Esophagus (tissue), 2 donors: ENCODE measurements around the gene C2. TPM values are rescaled to one million over a fixed set of nuclear protein-coding genes. Genes with fewer than 3 reads are reported as not detected.

Source experiments
- H3K27ac ChIP-seq, 2 donors: one replicate each; pipeline ENCODE4 v1.5.1; 2013; ENCODE audit warnings: low read depth in 2 of 2, mild to moderate bottlenecking in 2 of 2, inconsistent platforms in 1 of 2, low read length in 1 of 2, moderate library complexity in 1 of 2
- H3K27me3 ChIP-seq, 2 donors: one replicate each; pipeline ENCODE4 v1.6.1; 2013; ENCODE audit warnings: low read length in 2 of 2, control low read depth in 1 of 2, mild to moderate bottlenecking in 1 of 2; ENCODE audit not compliant: insufficient read depth in 2 of 2, control insufficient read depth in 1 of 2
- H3K36me3 ChIP-seq, 2 donors: one replicate each; pipeline ENCODE4 v1.6.1; 2013; ENCODE audit warnings: low read length in 1 of 2; ENCODE audit not compliant: control insufficient read depth in 2 of 2, insufficient read depth in 2 of 2
- H3K4me1 ChIP-seq, 2 donors: one replicate each; pipeline ENCODE4 v1.6.1; 2013; ENCODE audit warnings: low read length in 1 of 2; ENCODE audit not compliant: control insufficient read depth in 2 of 2, insufficient read depth in 2 of 2
- H3K4me3 ChIP-seq, 2 donors: one replicate each; pipeline ENCODE4 v1.5.1; 2013; ENCODE audit warnings: low read length in 2 of 2, mild to moderate bottlenecking in 2 of 2, low read depth in 1 of 2, moderate library complexity in 1 of 2
- H3K9me3 ChIP-seq, 2 donors: one replicate each; pipeline ENCODE4 v1.6.1; 2013; ENCODE audit warnings: mild to moderate bottlenecking in 2 of 2, low read depth in 1 of 2, low read length in 1 of 2, moderate library complexity in 1 of 2; ENCODE audit not compliant: control insufficient read depth in 2 of 2, insufficient read depth in 1 of 2
- WGBS, 2 donors: extraction: QIAGEN DNeasy Blood & Tissue Kit; methylation state at CpG; one replicate each; pipeline ENCODE4 v1.1.7; 2013; 5-methylcytosine and 5-hydroxymethylcytosine counted together
- polyA plus RNA-seq, 2 donors: library from polyadenylated mRNA; stranded (reverse); fragments of 200-250 nt; gene quantifications; one replicate each; pipeline ENCODE4 v1.2.3, GENCODE V29; 2013
- donor health status: healthy with polysubstance abuse.
- donor health status: Bipolar disorder and iron deficiency.

C2 gene
- polyA plus RNA-seq, 2 donors, result 1.2 to 1.3 TPM

DNA sequence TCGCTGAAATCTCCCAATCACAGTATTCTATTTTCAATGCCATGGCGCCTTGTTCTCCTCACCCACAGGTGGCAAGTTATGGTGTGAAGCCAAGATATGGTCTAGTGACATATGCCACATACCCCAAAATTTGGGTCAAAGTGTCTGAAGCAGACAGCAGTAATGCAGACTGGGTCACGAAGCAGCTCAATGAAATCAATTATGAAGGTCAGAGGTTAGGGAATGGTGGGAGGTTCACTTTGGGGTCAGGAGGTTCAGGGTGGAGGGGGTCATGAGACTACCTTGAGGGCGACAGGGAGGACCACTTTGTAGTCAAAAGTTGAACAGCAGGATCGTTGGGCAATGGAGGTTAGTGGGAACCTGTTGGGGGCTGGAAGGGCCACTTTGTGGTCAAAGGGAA, 20.8 kb downstream of the C2 start:
- no peak overlapping the region for H3K4me3 ChIP-seq
- peaks cover 5 to 12% of the 10 kb centered on the region in 2 donors for H3K36me3 ChIP-seq
- 78 to 88% methylated on average over 5 of the region's 5 CpGs for WGBS, 2 donors
- no peaks in the 10 kb centered on the region for H3K27me3 ChIP-seq
- no peaks in the 10 kb centered on the region for H3K9me3 ChIP-seq
- peaks cover 0 to 20% of the 10 kb centered on the region in 2 donors for H3K4me1 ChIP-seq
- H3K27ac ChIP-seq, result no peak overlapping the region

DNA sequence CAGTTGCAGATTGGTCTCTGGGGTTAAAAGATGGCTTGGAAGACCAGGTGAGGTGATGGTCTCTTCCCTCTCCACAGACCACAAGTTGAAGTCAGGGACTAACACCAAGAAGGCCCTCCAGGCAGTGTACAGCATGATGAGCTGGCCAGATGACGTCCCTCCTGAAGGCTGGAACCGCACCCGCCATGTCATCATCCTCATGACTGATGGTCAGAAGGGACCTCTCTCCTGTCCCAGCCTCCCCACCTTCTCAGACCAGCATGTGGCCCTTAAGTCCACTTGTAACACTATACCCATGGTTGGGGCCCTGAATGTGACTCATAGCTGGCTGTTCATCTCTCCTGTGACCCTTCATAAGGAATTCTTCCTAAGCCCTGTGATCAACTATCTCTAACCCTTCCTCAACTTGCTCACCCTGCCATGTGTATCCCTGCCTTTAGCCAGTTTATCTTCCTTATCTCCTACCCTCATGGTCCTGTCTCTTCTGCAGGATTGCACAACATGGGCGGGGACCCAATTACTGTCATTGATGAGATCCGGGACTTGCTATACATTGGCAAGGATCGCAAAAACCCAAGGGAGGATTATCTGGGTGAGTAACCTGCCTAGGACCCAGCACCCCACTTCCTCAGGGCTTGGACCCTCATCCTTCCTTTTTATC, 21.4 kb downstream of the C2 start:
- WGBS, 2 donors, result 69 to 77% methylated on average over 6 of the region's 6 CpGs
- no peak overlapping the region for H3K4me3 ChIP-seq
- no peaks in the 10 kb centered on the region for H3K27me3 ChIP-seq
- H3K27ac ChIP-seq, result no peak overlapping the region
- H3K4me1 ChIP-seq, result peaks cover 0 to 20% of the 10 kb centered on the region in 2 donors
- H3K9me3 ChIP-seq, result no peaks in the 10 kb centered on the region
- peaks cover 10 to 15% of the 10 kb centered on the region in 2 donors for H3K36me3 ChIP-seq

DNA sequence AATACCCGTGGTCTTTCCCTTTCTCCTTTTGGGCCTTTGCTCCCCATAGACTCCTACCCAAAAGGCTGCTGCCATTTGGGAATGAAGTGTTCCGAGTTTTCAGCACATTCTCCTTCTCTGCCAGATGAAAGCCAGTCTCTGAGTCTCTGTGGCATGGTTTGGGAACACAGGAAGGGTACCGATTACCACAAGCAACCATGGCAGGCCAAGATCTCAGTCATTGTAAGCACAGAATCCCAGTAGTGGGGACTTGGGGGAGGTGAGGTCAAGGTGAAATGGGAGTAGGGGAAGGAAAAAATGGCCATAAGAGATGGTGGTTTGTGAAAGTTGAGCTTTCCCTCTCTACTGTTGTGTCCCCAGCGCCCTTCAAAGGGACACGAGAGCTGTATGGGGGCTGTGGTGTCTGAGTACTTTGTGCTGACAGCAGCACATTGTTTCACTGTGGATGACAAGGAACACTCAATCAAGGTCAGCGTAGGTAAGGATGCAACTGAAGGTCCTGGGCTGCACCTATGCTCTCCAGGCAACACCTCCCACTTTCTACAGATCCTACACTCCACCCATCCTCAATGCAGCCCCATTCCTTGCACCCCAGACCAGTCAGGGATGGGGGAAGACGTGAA, 22.5 kb downstream of the C2 start:
- Histone ChIP-seq H3K9me3 (no peaks in the 10 kb centered on the region), H3K27me3 (no peaks in the 10 kb centered on the region), H3K36me3 (peaks cover 18 to 22% of the 10 kb centered on the region in 2 donors), H3K27ac (no peak overlapping the region), H3K4me3 (no peak overlapping the region), H3K4me1 (peaks cover 0 to 14% of the 10 kb centered on the region in 2 donors)
- 86 to 90% methylated on average over 7 of the region's 7 CpGs for WGBS, 2 donors

DNA sequence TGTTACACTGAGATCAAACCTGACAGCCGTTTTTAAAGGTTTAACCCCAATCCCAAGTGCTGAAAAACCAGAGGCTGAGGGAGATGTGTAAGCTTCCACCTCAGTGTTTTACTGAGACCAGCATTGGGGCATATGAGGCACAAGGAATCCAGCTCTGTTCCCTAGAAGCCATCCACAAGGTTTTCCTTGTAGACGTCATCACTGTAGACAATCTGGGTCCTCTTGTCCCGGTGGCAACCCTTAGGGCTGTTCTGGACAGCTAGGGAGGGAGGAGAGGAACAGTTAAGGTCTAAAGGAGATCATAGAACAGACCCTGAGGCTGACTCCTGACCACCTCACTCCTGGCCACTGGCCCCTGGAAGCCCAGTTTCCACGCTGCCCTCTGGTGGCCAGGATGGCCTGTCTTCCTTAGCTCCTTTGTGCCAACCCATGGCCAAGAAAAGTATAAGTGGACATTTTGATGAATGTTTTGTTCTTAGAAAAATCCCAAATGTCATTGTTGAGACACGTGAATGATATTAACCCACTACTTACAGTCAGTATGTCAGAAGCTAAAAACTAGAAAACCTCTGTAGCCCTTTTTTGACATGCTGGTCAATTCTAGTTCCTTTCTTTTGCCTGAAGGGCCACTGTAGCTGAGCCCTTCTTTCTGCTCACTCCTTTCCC, 24.8 kb downstream of the C2 start:
- H3K27ac ChIP-seq, result peak overlapping the region in 1 of 2 donors; percentile 14
- no peaks in the 10 kb centered on the region for H3K27me3 ChIP-seq
- H3K4me1 ChIP-seq, result no peaks in the 10 kb centered on the region
- H3K36me3 ChIP-seq, result peaks cover 25 to 30% of the 10 kb centered on the region in 2 donors
- H3K9me3 ChIP-seq, result no peaks in the 10 kb centered on the region
- no peak overlapping the region for H3K4me3 ChIP-seq
- WGBS, 2 donors, result 49% methylated on average over 5 of the region's 5 CpGs

DNA sequence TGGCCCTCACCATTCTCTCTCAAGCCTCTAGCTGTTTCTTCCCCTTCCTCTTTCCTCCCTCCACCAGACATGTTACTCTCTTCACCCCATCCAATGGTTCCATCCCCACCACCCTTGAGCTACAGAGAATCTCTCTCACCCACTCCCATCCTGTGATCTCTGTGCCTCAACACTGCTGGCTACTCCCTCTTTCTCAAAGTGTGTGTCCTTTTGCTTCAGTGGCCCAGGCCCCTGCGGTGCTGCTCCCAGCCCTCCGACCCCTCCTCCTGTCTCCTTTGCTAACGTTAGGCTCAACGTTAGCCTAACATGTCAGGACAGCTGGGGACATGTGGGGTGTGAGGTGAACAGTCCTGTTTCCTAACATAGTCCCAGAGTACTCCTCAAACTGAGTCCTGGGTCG, 25.4 kb downstream of the C2 start:
- 62 to 70% methylated on average over 5 of the region's 5 CpGs for WGBS, 2 donors
- no peaks in the 10 kb centered on the region for H3K4me1 ChIP-seq
- H3K4me3 ChIP-seq, result no peak overlapping the region
- H3K27ac ChIP-seq, result no peak overlapping the region
- no peaks in the 10 kb centered on the region for H3K9me3 ChIP-seq
- H3K27me3 ChIP-seq, result no peaks in the 10 kb centered on the region
- H3K36me3 ChIP-seq, result peaks cover 25 to 30% of the 10 kb centered on the region in 2 donors

DNA sequence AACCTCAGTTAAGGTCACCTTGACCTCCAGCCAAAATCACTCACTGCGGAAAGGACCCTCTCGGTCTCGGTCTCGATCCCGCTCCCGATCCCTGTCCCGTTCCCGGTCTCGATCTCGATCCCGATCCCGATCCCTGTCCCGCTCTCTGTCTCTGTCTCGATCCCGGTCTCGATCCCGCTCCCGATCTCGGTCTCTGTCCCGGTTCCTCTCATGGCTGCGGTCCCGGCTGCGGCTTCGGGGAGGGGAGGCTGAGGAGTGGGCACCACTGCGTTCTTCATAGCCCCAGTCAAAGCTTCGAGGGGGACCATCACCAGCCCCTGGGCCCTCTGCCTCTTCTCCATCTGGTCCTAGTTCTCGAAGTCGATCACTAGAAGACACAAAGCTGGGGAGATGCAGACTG, 27.0 kb downstream of the C2 start:
- Histone ChIP-seq H3K9me3 (no peaks in the 10 kb centered on the region), H3K4me1 (peaks cover 0 to 6% of the 10 kb centered on the region in 2 donors), H3K4me3 (no peak overlapping the region), H3K36me3 (peaks cover 25 to 30% of the 10 kb centered on the region in 2 donors), H3K27ac (no peak overlapping the region), H3K27me3 (no peaks in the 10 kb centered on the region)
- 96 to 97% methylated on average over 28 of the region's 28 CpGs for WGBS, 2 donors

DNA sequence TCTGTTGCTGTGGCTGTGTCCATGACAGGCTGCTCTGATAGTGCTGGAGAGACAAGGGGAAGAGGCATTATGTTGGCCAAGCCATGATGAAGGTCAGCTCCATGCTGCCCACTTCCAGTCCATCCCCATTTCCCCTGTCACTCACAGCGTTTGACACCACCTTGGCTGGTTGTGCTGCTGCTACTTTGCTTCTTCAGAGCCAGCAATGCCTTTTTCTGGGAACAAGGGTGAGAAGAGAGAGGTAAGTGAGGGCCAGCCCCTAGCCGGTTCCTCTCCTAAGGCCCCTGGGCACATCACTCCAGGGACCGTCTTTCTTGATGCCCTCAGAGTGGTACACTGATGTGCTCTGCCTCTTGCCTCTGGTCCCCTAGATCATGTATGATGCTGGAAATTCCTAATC, 29.3 kb downstream of the C2 start:
- H3K27ac ChIP-seq, result no peak overlapping the region
- H3K4me1 ChIP-seq, result peaks cover 3 to 10% of the 10 kb centered on the region in 2 donors
- no peaks in the 10 kb centered on the region for H3K9me3 ChIP-seq
- WGBS, 2 donors, result 61 to 93% methylated on average over 3 of the region's 3 CpGs
- H3K4me3 ChIP-seq, result no peak overlapping the region
- H3K27me3 ChIP-seq, result no peaks in the 10 kb centered on the region
- peaks cover 25 to 34% of the 10 kb centered on the region in 2 donors for H3K36me3 ChIP-seq

DNA sequence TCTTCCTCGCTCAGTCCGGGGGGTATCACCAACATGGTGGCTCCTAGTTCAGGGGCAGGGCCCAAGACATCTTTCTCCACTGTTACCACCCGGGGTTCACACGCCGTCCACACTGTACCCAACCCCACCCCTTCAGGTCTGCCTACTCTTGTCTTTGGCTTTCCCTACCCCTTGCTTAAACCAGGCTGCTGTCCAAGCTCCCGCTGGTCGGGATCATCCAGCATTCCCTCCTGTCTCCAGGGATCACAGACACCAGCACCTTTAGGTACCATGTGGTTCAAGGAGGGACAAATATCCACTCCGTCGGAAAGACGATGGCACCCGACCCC, 30.9 kb downstream of the C2 start:
- H3K9me3 ChIP-seq, result no peaks in the 10 kb centered on the region
- 4 to 8% methylated on average over 11 of the region's 11 CpGs for WGBS, 2 donors

DNA sequence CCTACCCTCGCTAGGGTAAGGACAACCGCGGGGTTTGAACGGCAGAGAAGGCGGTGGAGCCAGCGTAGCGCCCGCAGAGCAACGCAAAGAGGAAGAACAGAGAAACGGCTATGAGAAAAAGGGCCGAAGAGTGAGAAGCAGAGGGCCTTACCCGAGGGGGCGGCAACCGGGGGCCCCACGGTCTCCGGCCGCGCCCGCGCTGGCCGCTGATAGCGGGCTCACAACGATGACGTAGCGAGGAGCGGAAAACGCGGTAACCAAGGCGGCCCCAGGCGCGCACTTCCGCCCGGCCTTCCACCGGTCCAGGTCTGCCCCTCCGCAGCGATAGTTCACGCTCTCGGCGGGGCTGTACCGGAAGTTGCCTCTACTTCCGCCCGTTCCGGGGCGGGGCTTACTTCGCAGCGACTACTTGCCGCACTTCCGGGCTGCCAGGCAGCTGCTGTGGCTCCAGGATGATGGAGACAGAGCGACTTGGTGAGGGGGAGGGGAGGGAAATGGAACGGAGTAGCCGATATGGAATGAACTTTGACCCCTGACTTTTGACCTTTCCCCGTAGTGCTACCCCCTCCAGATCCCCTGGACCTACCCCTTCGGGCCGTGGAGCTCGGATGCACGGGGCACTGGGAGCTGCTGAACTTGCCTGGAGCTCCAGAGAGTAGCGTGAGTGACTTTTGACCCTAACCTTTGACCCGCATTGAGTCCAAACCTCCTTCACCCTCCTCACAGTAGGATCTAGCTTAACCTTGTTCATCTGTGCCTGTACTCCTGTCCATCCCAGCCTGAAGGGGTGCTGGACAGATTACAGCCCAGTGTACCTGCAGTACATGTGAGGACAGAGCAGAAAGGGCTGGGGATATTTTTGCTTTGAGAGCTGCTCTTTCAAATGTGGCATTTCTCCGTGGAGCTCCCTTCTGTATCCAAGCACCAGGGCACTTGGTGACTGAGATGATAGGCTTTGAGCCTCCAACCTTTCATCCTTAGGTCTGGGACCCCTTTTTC, 31.5 kb downstream of the C2 start, which contains the start of the genes NELFE and SKIC2:
Gene NELFE, minus strand, starts transcription at position 231 of the 999 bp plus-strand sequence. CDS start 525 bp downstream, outside the sequence.
Gene SKIC2, plus strand, starts transcription at position 435 of the 999 bp plus-strand sequence. Its CDS starts 18 bp downstream, at position 453.
- Histone ChIP-seq H3K27me3 (no peaks in the 10 kb centered on the region), H3K9me3 (no peaks in the 10 kb centered on the region), H3K4me3 (peak within 1 kb of the TSS; percentile 82 to 98), H3K4me1 (peaks cover 3 to 10% of the 10 kb centered on the region in 2 donors), H3K27ac (peak within 1 kb of the TSS; percentile 75 to 93), H3K36me3 (peaks cover 29 to 40% of the 10 kb centered on the region in 2 donors)
- WGBS, 2 donors, result 0% methylated on average over 55 to 59 of the region's 59 CpGs

More for the DNA sequence above, 30.9 kb downstream of the C2 start:
- H3K27ac ChIP-seq, result peak overlapping the region; percentile 74 to 93
- no peaks in the 10 kb centered on the region for H3K27me3 ChIP-seq
- peaks cover 3 to 10% of the 10 kb centered on the region in 2 donors for H3K4me1 ChIP-seq
- peak overlapping the region; percentile 82 to 98 for H3K4me3 ChIP-seq
- peaks cover 31 to 39% of the 10 kb centered on the region in 2 donors for H3K36me3 ChIP-seq
